NCI-H460 (cell line): Measurements from ENCODE around the gene SLC48A1. TPM values are rescaled to one million over a fixed set of nuclear protein-coding genes. Genes with fewer than 3 reads are reported as not detected.

ENCODE experiments used
- DNase-seq: peaks from one replicate; pipeline ENCODE4 v3.0.0-alpha.2; 2016; ENCODE audit warnings: low read depth; ENCODE audit errors: extremely low read depth
- polyA plus RNA-seq: library from polyadenylated mRNA; depleted of rRNA; stranded (reverse); fragments of >200 nt; gene quantifications from 2 replicates; pipeline ENCODE4 v1.2.3, GENCODE V29; 2014; cell fraction: nucleus; rRNA removed
- total RNA-seq: library from RNA; depleted of rRNA; stranded (reverse); fragments of >200 nt; shearing (Covaris generic); gene quantifications from 2 replicates; pipeline ENCODE4 v1.2.3, GENCODE V29; 2014; rRNA removed

Gene SLC48A1
- 111 and 123 TPM in 2 replicates for total RNA-seq
- polyA plus RNA-seq, result 165 and 231 TPM in 2 replicates

DNA sequence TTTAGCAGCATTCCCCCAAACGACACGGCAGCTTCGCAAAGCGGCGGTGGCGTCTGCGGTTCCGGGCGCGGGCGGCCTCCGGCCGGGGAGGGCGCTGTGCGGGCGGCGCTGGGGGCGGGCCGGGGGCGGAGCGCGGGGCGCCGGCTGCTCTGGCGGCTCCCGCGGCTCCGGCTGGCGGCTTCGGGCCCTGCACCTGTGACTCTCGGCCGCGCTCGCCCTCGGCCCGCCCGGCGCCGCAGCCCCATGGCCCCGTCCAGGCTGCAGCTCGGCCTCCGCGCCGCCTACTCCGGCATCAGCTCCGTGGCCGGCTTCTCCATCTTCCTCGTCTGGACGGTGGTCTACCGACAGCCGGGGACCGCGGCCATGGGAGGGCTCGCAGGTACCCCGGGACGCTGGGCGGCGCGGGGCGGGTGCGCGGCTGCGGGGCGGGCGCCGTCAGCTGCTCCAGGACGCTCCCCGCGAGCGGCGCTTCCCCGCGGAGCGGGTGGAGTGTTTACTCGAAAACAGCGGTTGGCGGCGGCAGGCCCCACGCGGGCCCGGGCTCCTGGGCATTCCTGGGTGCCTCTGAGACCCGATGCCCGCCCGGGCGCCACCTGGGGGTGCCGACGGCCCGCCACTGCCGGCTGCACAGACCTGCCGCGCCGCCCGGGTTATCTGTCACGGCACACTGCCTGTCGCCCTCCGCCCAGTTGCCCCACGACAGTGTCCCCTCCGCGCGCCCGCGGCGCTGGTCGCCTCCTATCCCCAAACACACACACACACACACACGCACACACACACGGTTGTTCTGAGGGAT is at the start of gene SLC48A1:
TSS of gene SLC48A1 (plus strand) at position 177 of the 796 bp plus-strand sequence. CDS start at position 244, 67 bp downstream.
- no peak for DNase-seq

GRCh38 chr12:47725091-47725772 is 47.8 kb upstream of the SLC48A1 start, which contains the start of gene ENDOU:
Gene ENDOU (minus strand): TSS chr12:47725490. CDS start chr12:47725413, 77 bp downstream.
- no peak for DNase-seq

DNA sequence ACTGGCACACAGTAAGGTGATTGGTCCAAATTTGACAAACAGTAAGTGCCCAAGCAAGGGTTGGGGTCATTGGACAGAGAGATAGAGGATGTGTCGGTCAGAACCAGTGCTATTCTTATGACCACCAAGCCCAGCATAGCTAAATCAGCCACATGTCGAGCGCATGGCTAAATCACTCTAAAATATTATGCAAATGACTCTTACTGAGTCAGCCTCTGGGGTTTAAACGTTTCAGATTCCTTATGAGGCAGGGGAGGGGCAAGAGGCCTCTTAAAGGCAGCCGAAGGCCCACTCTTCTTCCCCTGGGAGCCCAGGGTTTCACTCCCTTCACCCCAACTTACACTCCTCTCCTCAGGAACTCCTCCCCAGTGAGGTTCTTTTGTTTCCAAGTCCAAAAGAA is 47.1 kb upstream of the SLC48A1 start:
- no peak for DNase-seq

GRCh38 chr12:47729233-47729632 is 43.8 kb upstream of the SLC48A1 start:
- no peak for DNase-seq

GRCh38 chr12:47730341-47730744 is 42.7 kb upstream of the SLC48A1 start:
- DNase-seq, result no peak

GRCh38 chr12:47731723-47732122 is 41.3 kb upstream of the SLC48A1 start:
- DNase-seq, result no peak

DNA sequence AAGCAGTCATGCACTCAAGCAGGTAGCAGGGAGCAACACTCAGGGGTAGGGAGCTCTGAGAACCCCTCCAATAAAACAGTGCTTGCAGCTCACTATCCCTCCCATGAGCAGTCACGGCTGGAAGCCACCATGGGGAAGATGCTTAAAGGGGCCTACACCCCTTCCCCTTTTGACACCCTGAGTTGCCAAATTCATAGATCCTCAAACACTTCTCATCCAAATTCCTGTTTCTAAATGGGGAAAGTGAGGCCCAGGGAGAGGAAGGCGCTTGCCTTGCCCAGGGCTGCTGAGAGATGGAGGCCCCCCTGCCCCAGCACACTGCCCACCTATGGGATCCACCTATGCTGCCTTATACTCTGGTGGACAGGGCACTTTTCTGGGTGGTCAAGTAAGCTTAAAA is 40.5 kb upstream of the SLC48A1 start:
- no peak for DNase-seq

DNA sequence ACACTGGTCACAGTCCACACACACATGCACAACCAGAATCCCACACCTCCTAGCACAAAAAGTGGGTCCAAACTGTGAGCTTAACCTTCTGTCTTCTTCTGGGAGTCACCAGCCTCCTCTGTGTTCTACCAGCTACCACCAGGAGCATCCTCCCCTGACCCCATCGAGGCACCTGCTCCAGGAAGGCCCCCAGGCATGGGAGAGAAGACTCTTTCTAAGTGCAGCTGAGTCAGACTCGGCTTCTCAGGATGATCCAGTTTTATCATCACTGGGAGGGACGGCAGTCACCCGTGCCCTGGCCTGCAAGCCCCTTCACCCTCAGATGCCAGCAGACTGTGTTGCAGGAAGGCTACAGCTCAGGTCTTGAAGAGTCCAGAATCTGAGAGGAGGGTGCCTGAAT is 39.9 kb upstream of the SLC48A1 start:
- no peak for DNase-seq

GRCh38 chr12:47734725-47735480 is 38.1 kb upstream of the SLC48A1 start:
- no peak for DNase-seq

DNA sequence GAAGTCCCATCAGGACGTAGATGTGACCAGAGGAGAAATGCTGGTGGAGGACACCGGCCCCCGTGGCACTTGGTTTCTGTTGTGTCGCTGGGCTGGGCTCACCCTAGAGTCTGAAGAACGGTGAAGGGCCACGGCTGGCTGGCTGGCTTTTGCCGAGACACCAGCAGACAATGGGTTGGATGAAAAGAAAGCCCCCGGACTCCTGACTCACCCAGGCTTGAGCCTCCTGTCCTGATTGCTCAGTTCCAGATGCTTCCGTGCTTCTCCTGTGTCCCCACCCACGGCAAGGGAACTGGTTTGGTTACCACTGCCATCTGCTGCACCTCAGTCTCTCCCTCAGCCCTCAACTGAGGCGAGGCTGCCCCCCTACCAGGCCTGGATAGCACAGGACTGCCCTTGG is 37.4 kb upstream of the SLC48A1 start:
- no peak for DNase-seq

DNA sequence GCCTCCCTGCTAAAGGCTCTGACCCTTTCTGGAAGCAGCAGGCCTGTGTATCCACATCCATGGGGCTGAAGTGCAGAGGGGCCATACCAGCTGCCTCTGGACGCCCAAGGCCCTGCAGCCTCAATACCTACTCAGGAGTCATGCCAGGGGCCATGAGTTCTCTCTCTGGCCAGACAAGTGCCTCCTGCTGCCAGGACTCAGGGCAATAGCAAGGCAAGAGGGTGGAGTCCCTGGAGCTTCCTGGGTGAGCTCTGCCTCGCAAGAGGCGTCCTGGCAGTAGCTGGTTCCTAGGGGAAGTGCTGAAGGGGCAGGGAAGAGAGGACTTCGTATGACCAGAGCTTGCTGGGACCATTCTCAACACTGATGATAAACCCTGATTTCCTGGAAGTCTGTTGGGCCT is 36.8 kb upstream of the SLC48A1 start:
- DNase-seq, result no peak

DNA sequence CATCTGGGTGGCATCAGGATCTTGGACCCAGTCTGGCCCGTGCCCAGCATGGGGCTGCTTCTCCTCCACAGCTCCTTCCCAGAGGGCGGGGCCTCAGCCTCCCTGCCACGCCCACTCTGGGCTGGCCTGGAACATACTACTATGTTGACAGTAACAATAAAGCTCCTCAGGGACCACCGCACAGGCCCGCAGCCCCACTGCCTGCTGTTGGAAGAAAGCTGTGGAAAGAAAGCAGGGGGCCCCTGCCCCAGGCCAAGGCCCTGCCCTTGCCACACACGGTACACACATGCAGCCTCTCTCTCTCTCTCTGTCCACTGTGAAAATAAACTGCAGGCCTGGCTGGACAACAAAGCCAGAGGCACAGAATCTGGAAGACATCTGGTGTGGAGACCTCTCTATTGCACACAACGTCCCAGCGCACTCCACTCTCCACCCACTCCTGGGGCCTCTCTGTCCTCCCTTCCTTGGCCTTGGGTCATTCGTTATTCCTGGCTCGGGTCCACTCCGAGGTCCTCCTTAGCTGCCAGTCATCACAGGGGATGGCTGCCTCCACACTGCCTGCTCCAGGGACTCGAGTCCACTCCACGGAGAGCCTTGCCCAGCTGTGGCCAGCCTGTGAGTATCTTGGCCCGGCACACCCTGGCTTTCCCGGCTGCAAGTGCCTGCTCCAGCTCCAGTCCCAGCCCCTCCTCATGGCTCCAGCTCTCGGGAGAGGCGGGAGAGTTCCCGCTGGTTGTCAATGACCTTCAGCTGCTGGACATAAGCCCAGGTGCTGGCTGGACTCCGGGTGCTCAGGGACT is 36.0 kb upstream of the SLC48A1 start:
- no peak for DNase-seq

DNA sequence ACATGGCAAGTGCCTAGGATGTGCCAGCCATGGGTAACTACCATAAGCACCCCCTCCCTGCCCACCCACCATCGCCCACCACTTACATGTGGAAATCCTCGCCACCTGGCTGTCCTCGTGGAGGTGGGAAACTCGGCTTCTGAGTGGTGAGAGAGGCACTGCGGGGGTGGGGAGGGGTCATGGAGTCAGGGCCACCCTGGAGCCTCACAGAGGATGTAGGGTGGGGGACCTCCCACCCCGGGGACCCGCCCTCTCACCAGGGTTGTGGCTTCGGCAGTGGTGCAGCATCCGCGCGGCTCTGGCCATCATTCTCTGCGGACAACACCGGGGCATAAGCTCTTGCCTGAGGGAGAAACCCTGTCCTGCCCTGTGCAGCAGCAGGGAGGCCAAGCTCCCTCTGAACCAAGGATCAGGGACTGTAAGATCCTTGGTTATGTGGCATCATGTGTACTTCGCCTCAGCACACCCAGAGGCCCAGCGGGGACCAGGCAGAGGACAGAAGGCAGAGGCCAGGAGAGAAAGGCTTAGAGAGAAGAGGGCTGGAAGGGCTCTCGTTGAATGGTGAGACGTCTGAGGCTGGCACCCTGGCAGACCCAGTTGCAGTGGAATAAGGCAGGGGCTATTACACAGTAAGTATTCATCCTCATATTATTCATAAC is 35.0 kb upstream of the SLC48A1 start:
- no peak for DNase-seq

DNA sequence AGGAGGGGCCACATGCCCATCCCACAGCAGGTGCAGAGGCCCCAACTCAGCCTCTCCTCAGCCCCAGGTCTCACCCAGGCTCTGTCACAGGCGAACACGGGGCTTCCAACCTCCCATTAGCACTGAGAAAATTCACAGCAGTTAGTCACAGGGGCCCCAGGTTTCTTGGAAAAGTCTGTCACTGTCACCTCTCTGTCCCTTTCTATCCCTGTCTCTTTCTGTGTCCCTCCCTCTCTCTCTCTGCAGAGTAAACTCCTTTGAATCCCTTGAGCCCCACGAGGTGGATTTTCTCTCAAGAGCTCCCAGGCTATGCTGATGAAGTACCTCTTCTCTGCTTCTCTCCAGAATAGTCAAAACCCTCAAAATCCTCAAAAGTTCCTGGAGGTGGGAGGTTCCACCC is 33.7 kb upstream of the SLC48A1 start:
- DNase-seq, result no peak

DNA sequence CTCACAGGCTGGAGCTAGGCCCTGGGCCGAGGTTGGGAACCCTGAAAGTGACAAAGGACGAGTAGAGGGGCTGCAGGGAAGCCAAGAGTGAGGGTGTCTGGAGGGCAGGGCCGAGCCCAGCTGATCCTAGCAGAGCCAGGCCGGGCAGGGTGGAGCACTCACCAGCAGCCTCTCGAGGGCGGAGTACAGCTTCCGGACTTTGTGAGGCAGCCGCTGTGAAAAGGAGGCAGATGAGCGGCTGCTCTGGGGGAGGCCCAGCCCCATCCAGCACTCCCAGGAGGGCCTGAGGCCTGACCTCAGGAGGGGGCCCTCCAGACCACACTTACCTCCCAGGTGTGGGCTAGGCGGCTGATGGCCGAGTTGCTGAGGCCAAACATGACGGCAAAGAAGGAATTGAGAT is 33.1 kb upstream of the SLC48A1 start:
- no peak for DNase-seq

- no peak for DNase-seq
Measured at GRCh38 chr12:47740606-47741339, 32.3 kb upstream of the SLC48A1 start.

- DNase-seq, result no peak
Measured at GRCh38 chr12:47741340-47741703, 31.7 kb upstream of the SLC48A1 start.

DNA sequence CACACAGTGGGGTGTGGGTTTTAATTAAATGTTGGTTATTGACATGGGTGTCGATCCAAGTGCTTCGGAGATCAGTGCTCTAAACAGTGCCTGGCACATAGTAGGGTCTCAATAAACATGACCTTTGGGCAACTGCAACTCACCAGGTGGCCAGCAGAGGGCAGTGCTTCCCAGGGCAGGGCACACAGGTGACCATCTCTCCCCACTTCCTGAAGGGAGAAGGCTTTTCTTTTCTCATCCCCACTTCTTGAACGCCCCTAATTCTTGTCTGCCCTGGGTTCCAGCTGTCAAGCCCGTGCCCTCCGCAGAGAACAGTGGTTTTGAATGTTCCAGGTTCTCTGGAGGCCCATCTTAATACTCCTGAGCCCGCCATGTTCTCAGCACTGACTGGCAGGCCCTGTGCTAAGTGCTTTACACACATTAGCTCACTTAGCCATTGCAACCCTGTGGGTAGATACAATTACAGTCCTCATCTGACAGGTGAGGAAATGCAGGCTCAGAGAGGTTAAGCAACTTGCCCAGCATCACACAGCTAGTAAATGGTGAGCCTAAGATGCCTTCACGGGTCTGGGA is 30.7 kb upstream of the SLC48A1 start:
- peak; percentile 59 for DNase-seq

DNA sequence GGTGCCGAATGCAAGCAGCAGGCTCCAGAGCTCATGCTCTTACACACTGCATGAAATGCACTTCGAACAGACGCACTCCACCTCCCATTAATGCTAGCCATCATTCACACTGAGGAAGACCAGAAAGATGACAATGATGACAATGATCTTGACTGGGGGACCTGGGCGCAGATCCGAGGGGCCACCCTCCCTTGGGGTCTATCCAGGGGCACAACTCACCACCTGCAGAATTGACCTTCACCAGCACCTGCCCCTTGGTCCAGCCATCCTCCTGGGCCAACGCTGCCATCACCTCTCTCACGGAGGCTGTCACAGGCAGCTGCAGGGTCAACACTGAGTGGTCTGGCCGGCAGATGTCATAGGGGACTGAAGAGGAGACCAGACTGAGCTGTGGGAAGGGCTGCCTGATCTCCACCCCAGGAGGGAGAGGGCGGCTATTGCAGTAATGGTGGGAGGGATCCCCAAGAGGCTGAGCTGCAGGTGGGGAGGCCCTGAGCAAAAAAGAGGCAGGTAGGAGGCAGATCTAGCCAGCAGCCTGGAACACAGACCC is 29.7 kb upstream of the SLC48A1 start:
- DNase-seq, result no peak
